ENCODE measurements around the gene RGS9BP. TPM values are rescaled to one million over a fixed set of nuclear protein-coding genes. Genes with fewer than 3 reads are reported as not detected.

Gene RGS9BP
- total and polyA plus RNA-seq, 10 of the 15 experiments (the other 5 are each of a cell fraction or from before 2014, with no cell fraction given): 0.01 to 0.10 (median 0.05) TPM; not detected in 6

DNA sequence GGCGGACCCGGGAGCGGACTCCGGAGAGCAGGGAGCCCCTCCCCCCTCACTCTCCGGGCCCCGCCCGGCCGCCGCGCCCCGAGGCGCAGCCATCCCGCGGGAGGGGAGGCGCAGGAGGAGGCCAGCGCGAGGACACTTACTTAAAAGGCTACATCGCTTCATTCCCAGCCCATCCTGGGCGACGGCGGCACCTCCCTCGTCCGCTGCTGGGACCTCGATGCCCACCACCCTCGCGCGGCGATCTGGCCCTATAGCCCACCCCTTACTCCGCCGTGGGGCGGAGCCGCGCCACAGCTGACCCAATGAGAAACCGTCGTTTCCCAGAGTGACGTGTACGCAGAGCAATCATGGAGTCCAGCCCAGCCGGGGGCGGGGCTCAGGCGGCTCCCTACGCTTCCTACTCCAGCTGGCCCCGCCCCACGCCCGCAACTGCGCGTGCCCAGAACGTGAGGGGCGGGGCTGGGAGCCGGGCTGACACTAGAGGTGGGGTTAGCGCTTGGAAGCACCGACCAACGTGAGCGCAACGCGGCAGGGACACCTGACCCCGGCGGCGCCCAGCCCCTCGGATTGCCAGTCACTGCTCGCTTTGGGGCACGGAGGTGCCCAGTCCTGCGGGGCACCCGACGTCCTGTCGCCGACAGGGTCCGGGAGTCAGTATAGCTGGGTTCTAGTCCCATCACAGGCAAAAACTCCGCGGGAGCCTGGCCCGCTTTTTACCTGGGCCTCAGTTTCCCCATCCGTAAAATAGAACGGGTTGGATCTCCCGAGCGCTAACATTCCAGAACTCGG lies 523 bp upstream of the RGS9BP start, which contains the start of gene ANKRD27:
TSS of gene ANKRD27 (minus strand) at position 250 of the 789 bp plus-strand sequence. CDS start 16,165 bp downstream, outside the sequence.
- ATAC-seq (peak; percentile 98), FAIRE-seq (peak; percentile 99)
- intact Hi-C loops (cut with micrococcal nuclease; ENCODE audit: unreplicated experiment): no loop called here
- TF ChIP-seq, protein P1, sequence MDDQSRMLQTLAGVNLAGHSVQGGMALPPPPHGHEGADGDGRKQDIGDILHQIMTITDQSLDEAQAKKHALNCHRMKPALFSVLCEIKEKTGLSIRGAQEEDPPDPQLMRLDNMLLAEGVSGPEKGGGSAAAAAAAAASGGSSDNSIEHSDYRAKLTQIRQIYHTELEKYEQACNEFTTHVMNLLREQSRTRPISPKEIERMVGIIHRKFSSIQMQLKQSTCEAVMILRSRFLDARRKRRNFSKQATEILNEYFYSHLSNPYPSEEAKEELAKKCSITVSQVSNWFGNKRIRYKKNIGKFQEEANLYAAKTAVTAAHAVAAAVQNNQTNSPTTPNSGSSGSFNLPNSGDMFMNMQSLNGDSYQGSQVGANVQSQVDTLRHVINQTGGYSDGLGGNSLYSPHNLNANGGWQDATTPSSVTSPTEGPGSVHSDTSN (IDR thresholded peaks at IDR 0.05; ENCODE audit: insufficient replicate concordance, low read depth, low read length): peak; percentile 99
- TF ChIP-seq EZH2 (IDR thresholded peaks at IDR 0.05; ENCODE audit: borderline replicate concordance, control insufficient read depth, low read depth, low read length): no peak
- TF ChIP-seq RAD21 (IDR thresholded peaks at IDR 0.05; ENCODE audit: insufficient read depth, low read depth, low read length): no peak
- TF ChIP-seq GABPA (IDR thresholded peaks at IDR 0.05; ENCODE audit: low read depth): no peak
- TF ChIP-seq NBN (IDR thresholded peaks at IDR 0.05): peak; percentile 26; the same call in 1 of the 2 replicates
- TF ChIP-seq RUNX3 (IDR thresholded peaks at IDR 0.05; ENCODE audit: low read length): 0 out of 2 replicates have a peak, but pooled peaks have one; percentile 2
- no peak for TF ChIP-seq POLR2AphosphoS2 (IDR thresholded peaks at IDR 0.05; ENCODE audit: low read depth, low read length)
- TF ChIP-seq NFYA (IDR thresholded peaks at IDR 0.05; ENCODE audit: borderline replicate concordance, low read depth, low read length): peak; percentile 69
- TF ChIP-seq EED (IDR thresholded peaks at IDR 0.05; ENCODE audit: low read depth): no peak
- 0 out of 2 replicates have a peak, but pooled peaks have one; percentile 23 for TF ChIP-seq RELB (IDR thresholded peaks at IDR 0.05; ENCODE audit: low read depth)
- peak; percentile 43 for TF ChIP-seq USF1 (IDR thresholded peaks at IDR 0.05; ENCODE audit: borderline replicate concordance, extremely low read length, insufficient read depth, low read depth, low read length)
- TF ChIP-seq, protein P2, sequence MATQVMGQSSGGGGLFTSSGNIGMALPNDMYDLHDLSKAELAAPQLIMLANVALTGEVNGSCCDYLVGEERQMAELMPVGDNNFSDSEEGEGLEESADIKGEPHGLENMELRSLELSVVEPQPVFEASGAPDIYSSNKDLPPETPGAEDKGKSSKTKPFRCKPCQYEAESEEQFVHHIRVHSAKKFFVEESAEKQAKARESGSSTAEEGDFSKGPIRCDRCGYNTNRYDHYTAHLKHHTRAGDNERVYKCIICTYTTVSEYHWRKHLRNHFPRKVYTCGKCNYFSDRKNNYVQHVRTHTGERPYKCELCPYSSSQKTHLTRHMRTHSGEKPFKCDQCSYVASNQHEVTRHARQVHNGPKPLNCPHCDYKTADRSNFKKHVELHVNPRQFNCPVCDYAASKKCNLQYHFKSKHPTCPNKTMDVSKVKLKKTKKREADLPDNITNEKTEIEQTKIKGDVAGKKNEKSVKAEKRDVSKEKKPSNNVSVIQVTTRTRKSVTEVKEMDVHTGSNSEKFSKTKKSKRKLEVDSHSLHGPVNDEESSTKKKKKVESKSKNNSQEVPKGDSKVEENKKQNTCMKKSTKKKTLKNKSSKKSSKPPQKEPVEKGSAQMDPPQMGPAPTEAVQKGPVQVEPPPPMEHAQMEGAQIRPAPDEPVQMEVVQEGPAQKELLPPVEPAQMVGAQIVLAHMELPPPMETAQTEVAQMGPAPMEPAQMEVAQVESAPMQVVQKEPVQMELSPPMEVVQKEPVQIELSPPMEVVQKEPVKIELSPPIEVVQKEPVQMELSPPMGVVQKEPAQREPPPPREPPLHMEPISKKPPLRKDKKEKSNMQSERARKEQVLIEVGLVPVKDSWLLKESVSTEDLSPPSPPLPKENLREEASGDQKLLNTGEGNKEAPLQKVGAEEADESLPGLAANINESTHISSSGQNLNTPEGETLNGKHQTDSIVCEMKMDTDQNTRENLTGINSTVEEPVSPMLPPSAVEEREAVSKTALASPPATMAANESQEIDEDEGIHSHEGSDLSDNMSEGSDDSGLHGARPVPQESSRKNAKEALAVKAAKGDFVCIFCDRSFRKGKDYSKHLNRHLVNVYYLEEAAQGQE (IDR thresholded peaks at IDR 0.05; ENCODE audit: low read depth, low read length): no peak
- no peak; the same call in 1 of the 2 replicates for TF ChIP-seq GATAD2B (conservative IDR thresholded peaks at IDR 0.05; ENCODE audit: low read depth)
- TF ChIP-seq ETV6 (conservative IDR thresholded peaks at IDR 0.05 in 1 of 2, IDR thresholded peaks at IDR 0.05 in 1 of 2; ENCODE audit: borderline replicate concordance in 1 of 2, low read depth in 1 of 2): no peak

More for the DNA sequence above, 523 bp upstream of the RGS9BP start, which contains the start of gene ANKRD27:
- RAD21 ChIA-PET (ENCODE audit: unreplicated experiment): interaction anchor here (0.7 kb wide), 1 partner anchor 16 kb away, joined by 3 read pairs; the partner anchor contains the start of gene NUDT19
- no TSS peak for BruUV-seq (replicated peaks)
- DNase-seq (ENCODE audit: low read depth, low spot score): peak; percentile 88
- CTCF ChIA-PET: interaction anchor here (1.0 kb wide), 1 partner anchor 15 kb away, joined by 3 read pairs; no protein-coding TSS in a partner anchor
- Histone ChIP-seq H2AFZ (ENCODE audit: control insufficient read depth, low read depth, low read length) (peak within 1 kb of the TSS; percentile 94), H3K9me3 (replicated peaks; ENCODE audit: control insufficient read depth, insufficient read depth, low read length) (no peaks in the 10 kb centered on the region; the same call in 2 of the 3 replicates), H3K36me3 (ENCODE audit: control insufficient read depth in 2 of 2, insufficient read depth in 2 of 2, low read length in 1 of 2) (no peaks in the 10 kb centered on the region; a peak in 1 of 4 replicates), H3K27ac (ENCODE audit: control insufficient read depth, insufficient read depth) (peak within 1 kb of the TSS; percentile 53), H3K27me3 (replicated peaks in 1 of 2; ENCODE audit: control insufficient read depth in 2 of 2, insufficient read depth in 2 of 2, low read length in 1 of 2) (peaks cover 2 to 7% of the 10 kb centered on the region in 2 experiments; a peak in 3 of 4 replicates), H4K20me1 (ENCODE audit: control insufficient read depth, insufficient read depth) (0 out of 2 replicates have a peak, but pooled peaks cover 2% of the 10 kb centered on the region), H3K4me1 (ENCODE audit: control insufficient read depth, insufficient read depth, low read length) (peaks cover 20% of the 10 kb centered on the region), H3K9ac (ENCODE audit: control insufficient read depth, insufficient read depth, low read length) (peak within 1 kb of the TSS; percentile 77), H3K4me2 (ENCODE audit: control insufficient read depth, insufficient read depth) (peak within 1 kb of the TSS; percentile 94), H3K4me3 (peak within 1 kb of the TSS; percentile 83), H3K79me2 (ENCODE audit: control insufficient read depth, insufficient read depth, low read length) (peaks cover 33% of the 10 kb centered on the region)
- in situ Hi-C loops (cut with MboI): no loop called here
- POLR2A ChIA-PET: interaction anchor here (0.5 to 1.1 kb wide), 3 partner anchors 15 to 604 kb away, joined by 3 to 4 read pairs (median 3); partner anchors contain the start of gene NUDT19
- SMC1A ChIA-PET (ENCODE audit: uncharacterized antibody, unreplicated experiment): interaction anchor here (1.4 kb wide), 1 partner anchor 16 kb away, joined by 4 read pairs; no protein-coding TSS in a partner anchor
- WGBS (ENCODE audit: insufficient coverage, insufficient replicate concordance, low lambda C conversion rate, missing lambda C conversion rate): 1% methylated on average over 58 of the region's 75 CpGs
